ENCODE results near the gene RASAL1. TPM values are rescaled to one million over a fixed set of nuclear protein-coding genes. Genes with fewer than 3 reads are reported as not detected.

RASAL1 gene
- total RNA-seq, 2 donors from 2014 or later = 1.6 to 9.9 TPM

- H3K4me1 ChIP-seq (replicated peaks) = no peaks in the 10 kb centered on the region
- H3K36me3 ChIP-seq = no peaks in the 10 kb centered on the region
- H3K27ac ChIP-seq = no peak overlapping the region
- no peak for DNase-seq (ENCODE audit: low spot score)
- 93% methylated on average over 16 of the region's 16 CpGs for WGBS
- TF ChIP-seq CTCF (IDR thresholded peaks at IDR 0.05) (no peak), POLR2A (IDR thresholded peaks at IDR 0.05) (no peak), POLR2AphosphoS5 (IDR thresholded peaks at IDR 0.05) (no peak)
- intact Hi-C loops (cut with DNase I) = no loop called here
- H3K4me3 ChIP-seq = no peak overlapping the region
- no peaks in the 10 kb centered on the region for H3K27me3 ChIP-seq (replicated peaks; ENCODE audit: insufficient read depth)
- H3K9me3 ChIP-seq = no peaks in the 10 kb centered on the region
Observed at GRCh38 chr12:113094738-113095137, 40.8 kb downstream of the RASAL1 start.

- Histone ChIP-seq H3K27ac (no peak overlapping the region), H3K36me3 (no peaks in the 10 kb centered on the region), H3K4me3 (no peak overlapping the region), H3K4me1 (replicated peaks) (no peaks in the 10 kb centered on the region), H3K27me3 (replicated peaks; ENCODE audit: insufficient read depth) (no peaks in the 10 kb centered on the region), H3K9me3 (no peaks in the 10 kb centered on the region)
- no peak for DNase-seq (ENCODE audit: low spot score)
- intact Hi-C loops (cut with DNase I) = no loop called here
- 59% methylated on average over 32 of the region's 32 CpGs for WGBS
- no peak for TF ChIP-seq POLR2A (IDR thresholded peaks at IDR 0.05)
- no peak for TF ChIP-seq CTCF (IDR thresholded peaks at IDR 0.05)
- TF ChIP-seq POLR2AphosphoS5 (IDR thresholded peaks at IDR 0.05) = no peak
Observed at GRCh38 chr12:113093409-113094101, 42.0 kb downstream of the RASAL1 start.

GRCh38 chr12:113092607-113093408, 42.8 kb downstream of the RASAL1 start:
- no peaks in the 10 kb centered on the region for H3K4me1 ChIP-seq (replicated peaks)
- 33% methylated on average over 28 of the region's 31 CpGs for WGBS
- H3K9me3 ChIP-seq = no peaks in the 10 kb centered on the region
- TF ChIP-seq CTCF (IDR thresholded peaks at IDR 0.05) (no peak), POLR2A (IDR thresholded peaks at IDR 0.05) (no peak), POLR2AphosphoS5 (IDR thresholded peaks at IDR 0.05) (no peak)
- H3K27me3 ChIP-seq (replicated peaks; ENCODE audit: insufficient read depth) = no peaks in the 10 kb centered on the region
- no peak overlapping the region for H3K27ac ChIP-seq
- no peaks in the 10 kb centered on the region for H3K36me3 ChIP-seq
- no peak overlapping the region for H3K4me3 ChIP-seq
- intact Hi-C loops (cut with DNase I) = no loop called here
- DNase-seq (ENCODE audit: low spot score) = no peak

DNA sequence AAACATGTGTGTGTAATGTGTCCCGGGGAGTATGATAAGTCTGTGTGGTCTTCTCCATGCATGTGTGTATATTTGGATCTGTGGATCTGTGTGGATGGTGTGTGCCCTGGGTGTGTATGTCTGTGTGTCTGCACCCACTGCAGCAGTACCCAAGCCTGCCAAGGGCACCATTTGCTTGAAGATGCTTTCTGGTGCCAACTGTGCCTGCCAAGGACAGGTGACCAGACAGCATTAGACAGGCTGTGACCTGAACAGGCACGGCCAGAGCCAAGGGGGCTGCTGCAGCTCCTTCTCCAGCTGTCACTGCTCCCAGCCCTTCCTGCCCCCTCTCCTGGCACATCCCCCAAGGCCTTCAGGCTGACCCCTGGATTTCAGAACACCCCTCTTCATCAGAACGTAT, 44.1 kb downstream of the RASAL1 start:
- Histone ChIP-seq H3K27me3 (replicated peaks; ENCODE audit: insufficient read depth) (no peaks in the 10 kb centered on the region), H3K27ac (no peak overlapping the region), H3K9me3 (no peaks in the 10 kb centered on the region), H3K36me3 (no peaks in the 10 kb centered on the region), H3K4me3 (no peak overlapping the region), H3K4me1 (replicated peaks) (no peaks in the 10 kb centered on the region)
- DNase-seq (ENCODE audit: low spot score) = no peak
- TF ChIP-seq POLR2AphosphoS5 (IDR thresholded peaks at IDR 0.05) (no peak), CTCF (IDR thresholded peaks at IDR 0.05) (no peak), POLR2A (IDR thresholded peaks at IDR 0.05) (no peak)
- intact Hi-C loops (cut with DNase I) = no loop called here
- 43% methylated on average over 3 of the region's 3 CpGs for WGBS
